ENCODE measurements around the gene C22orf23. TPM values are rescaled to one million over a fixed set of nuclear protein-coding genes. Genes with fewer than 3 reads are reported as not detected.

C22orf23 gene
- total and polyA plus RNA-seq, 11 donors: 0.16 to 0.80 (median 0.44) TPM; not detected in 2

GRCh38 chr22:37923927-37924326, 29.5 kb downstream of the C22orf23 start:
- no peak for ATAC-seq
- WGBS, 4 donors: 88 to 96% (median 93%) methylated on average over 4 of the region's 4 CpGs
- intact Hi-C loops (cut with DNase I): no loop called here
- H3K36me3 ChIP-seq: peaks cover 0 to 93% (median 76%) of the 10 kb centered on the region in 9 donors
- H3K4me3 ChIP-seq: no peak overlapping the region
- peaks cover 0 to 7% (median 0%) of the 10 kb centered on the region in 12 donors for H3K4me1 ChIP-seq
- peak overlapping the region in 1 of 12 donors; percentile 56 for H3K27ac ChIP-seq
- DNase-seq: no peak
- TF ChIP-seq CTCF (IDR thresholded peaks at IDR 0.05): no peak
- no peak for TF ChIP-seq POLR2A (IDR thresholded peaks at IDR 0.05)
- no peaks in the 10 kb centered on the region for H3K9me3 ChIP-seq
- no peaks in the 10 kb centered on the region for H3K27me3 ChIP-seq

GRCh38 chr22:37922191-37922590, 31.2 kb downstream of the C22orf23 start:
- peaks cover 0 to 93% (median 75%) of the 10 kb centered on the region in 9 donors for H3K36me3 ChIP-seq
- no peak for ATAC-seq

GRCh38 chr22:37920126-37920525, 33.3 kb downstream of the C22orf23 start:
- peak overlapping the region in 6 of 12 donors; percentile 20 to 62 (median 28) for H3K27ac ChIP-seq

More at GRCh38 chr22:37922191-37922590, 31.2 kb downstream of the C22orf23 start:
- intact Hi-C loops (cut with DNase I): no loop called here
- peaks cover 0 to 18% (median 2%) of the 10 kb centered on the region in 12 donors for H3K4me1 ChIP-seq
- no peak overlapping the region for H3K4me3 ChIP-seq
- no peaks in the 10 kb centered on the region for H3K27me3 ChIP-seq
- DNase-seq: no peak
- H3K9me3 ChIP-seq: no peaks in the 10 kb centered on the region
- TF ChIP-seq POLR2A (IDR thresholded peaks at IDR 0.05): no peak
- TF ChIP-seq CTCF (IDR thresholded peaks at IDR 0.05): no peak
- WGBS, 4 donors: 88 to 95% (median 92%) methylated on average over 4 to 11 of the region's 11 CpGs
- peak overlapping the region in 1 of 12 donors; percentile 32 for H3K27ac ChIP-seq

More at GRCh38 chr22:37920126-37920525, 33.3 kb downstream of the C22orf23 start:
- TF ChIP-seq POLR2A (IDR thresholded peaks at IDR 0.05) (no peak), CTCF (IDR thresholded peaks at IDR 0.05) (no peak)
- no peaks in the 10 kb centered on the region for H3K27me3 ChIP-seq
- intact Hi-C loops (cut with DNase I): no loop called here
- ATAC-seq: no peak
- peaks cover 0 to 94% (median 74%) of the 10 kb centered on the region in 9 donors for H3K36me3 ChIP-seq
- H3K4me3 ChIP-seq: no peak overlapping the region
- H3K9me3 ChIP-seq: no peaks in the 10 kb centered on the region
- WGBS, 4 donors: 67 to 80% (median 72%) methylated on average over 5 of the region's 5 CpGs
- DNase-seq: peak in 1 of 5 donors; percentile 42
- peaks cover 0 to 18% (median 2%) of the 10 kb centered on the region in 12 donors for H3K4me1 ChIP-seq

All from heart left ventricle (tissue), 16 donors.